CD4-positive, alpha-beta T cell treated with Interferon gamma for 1 hour (primary cell): ENCODE measurements around the gene PPP1R26.

Source experiments
- DNase-seq: peaks from one replicate; pipeline ENCODE4 v3.0.0-alpha.2; 2020

PPP1R26 gene

GRCh38 chr9:135489188-135489906 lies 9.8 kb downstream of the PPP1R26 start:
- no peak for DNase-seq

DNA sequence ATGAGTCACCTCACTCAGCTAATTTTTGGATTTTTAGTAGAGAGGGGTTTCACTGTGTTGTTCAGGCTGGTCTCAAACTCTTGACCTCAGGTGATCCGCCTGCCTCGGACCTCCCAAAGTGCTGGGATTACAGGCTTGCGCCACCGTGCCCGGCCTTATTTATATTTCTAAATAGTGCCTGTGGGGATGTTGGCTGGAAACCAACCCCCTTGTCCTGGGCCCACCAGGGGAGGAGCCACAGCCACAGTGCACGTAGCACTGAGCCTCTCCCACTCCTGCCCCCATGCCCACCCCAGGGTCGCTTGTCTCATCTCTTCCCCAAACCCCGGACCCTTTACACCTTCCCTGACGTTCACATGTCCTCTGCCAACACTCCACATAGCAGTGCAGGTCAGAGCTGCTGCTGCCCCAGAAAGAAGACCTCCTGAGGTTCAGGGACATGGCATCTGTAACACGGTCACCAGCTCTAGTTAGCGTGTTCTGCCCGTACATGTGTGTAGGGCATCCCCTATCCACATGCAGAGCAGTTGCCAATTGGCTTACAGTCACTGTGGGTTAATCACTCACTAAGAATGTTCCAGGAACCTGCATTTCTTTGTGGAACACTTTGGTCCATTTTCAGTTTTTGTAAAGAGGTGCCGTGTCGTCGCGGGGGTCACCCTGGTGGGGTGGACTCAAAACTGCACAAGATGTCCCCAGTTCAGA lies 10.7 kb downstream of the PPP1R26 start:
- no peak for DNase-seq

DNA sequence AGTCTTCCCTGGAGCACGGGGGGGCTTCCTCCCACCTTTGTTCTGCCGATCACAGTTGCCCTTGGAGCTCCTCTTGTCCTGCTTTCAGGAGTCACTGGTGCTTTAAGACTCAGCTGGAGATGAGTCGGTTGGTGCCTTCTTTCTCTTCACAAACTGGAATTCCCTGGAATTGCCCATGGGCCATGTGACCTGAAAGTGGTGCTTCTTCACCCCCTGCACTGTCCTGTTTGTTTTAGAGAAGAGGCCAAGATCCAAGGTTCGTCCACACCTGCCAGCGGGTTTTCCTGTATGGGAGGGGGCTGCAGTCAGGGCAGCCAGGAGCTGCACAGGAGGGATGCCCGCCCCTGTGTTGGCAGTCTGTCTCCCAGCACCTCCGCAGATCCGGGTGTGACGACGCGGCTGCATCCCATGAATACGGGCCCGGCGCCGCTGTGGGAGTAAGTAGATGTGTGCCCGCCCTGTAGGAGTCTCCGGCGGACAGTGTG lies 11.4 kb downstream of the PPP1R26 start:
- no peak for DNase-seq

- no peak for DNase-seq
These were observed 12.2 kb downstream of the PPP1R26 start for GRCh38 chr9:135491764-135492163.

- no peak for DNase-seq
These were observed 13.5 kb downstream of the PPP1R26 start for GRCh38 chr9:135492886-135493669.

GRCh38 chr9:135494791-135495559 lies 15.4 kb downstream of the PPP1R26 start:
- no peak for DNase-seq

GRCh38 chr9:135498381-135499126 lies 19.0 kb downstream of the PPP1R26 start:
- DNase-seq, result no peak

DNA sequence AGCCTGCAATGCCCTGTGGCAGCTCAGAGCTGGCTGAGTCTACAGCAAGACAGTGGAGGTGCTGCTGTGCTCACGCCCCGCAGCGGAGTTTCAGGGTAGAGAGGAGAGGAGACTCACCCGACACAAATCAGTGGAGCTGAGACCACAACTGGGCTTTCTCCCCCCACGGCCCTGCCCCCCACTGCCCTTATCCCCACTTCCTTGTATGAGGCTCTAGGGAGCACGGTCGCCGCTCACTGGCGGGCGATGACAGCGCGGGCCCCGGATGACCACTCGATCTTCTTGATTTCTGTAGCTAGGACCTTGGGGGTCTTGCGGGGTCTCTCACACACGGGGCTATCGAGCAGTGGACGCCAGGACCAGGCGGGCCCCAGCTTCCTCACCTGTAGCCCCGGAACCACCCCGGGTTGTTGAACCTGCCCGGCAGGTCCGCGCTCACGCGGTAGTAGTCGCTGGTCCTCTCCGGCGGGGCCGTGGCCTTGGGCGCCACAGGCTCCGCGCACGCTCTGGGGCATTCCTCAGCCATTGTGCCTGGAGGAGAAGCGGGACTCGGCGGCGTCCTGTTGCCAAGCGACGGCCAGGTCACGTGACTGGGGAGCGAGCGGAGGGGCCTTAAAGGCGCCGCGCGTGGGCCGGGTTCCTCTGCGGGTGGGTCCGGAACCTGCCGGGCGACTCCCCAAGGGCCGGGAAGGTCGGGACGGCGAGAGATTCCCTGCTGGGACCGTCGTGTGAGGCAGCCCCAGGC lies 19.9 kb downstream of the PPP1R26 start:
- peak; percentile 87 for DNase-seq

DNA sequence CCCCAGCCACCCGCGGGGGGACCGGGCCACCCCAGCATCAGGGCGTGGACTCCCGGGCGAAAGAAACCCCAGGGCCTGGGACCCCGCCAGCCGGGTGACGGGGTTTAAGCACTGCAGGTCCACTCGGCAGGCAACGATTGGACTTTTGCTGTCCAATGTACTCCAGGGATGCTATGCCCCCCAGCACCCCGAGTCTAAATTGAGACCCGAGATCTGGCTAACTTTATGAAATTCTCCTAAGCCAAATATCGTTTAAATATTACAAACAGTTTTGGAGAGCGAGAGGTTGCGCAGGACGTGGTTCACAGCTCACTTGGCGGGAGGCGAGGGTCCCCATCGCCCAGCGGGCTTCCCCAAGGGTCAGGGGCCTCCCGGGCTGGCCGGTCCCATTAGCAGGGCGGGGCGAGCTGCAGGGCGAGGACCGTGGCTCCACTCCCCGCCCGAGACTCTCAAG lies 20.5 kb downstream of the PPP1R26 start:
- DNase-seq, result no peak

DNA sequence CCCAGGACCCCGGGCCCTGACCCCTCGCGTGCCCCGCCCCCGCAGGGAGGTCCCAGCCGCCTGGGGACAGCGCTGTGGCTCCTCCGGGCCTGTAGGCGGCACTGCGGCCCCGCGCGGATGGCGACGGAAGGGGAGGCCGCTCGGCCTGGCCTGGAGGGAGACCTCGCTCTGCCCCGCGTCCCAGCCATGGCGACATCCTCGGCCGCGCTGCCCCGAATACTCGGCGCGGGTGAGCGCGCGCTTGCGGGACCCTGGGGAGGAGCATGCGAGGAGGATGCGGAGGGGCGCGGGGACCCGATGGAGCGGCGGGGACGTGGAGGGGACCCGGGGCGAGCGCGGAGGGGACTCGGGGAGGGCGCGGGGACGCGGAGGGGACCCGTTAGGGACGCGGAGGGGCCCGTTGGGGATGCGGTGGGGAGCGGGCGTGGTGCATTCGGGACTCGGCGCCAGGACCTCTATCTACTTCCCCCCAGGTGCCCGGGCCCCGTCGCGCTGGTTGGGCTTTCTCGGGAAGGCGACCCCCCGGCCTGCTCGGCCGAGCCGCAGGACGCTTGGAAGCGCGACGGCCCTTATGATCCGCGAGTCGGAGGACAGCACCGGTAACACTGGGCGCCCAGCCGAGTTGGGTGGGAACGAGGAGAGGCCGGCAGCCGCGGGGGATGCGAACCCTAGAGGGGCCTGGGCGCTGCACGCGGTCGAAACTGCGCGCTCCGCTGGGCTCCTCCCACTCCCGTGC lies 21.1 kb downstream of the PPP1R26 start, which contains the start of gene MRPS2:
MRPS2 (plus strand) TSS at position 158 of the 736 bp plus-strand sequence; CDS start at position 187, 29 bp downstream.
- DNase-seq, result peak; percentile 85

GRCh38 chr9:135501261-135502167 lies 21.9 kb downstream of the PPP1R26 start:
- DNase-seq, result peak; percentile 22

GRCh38 chr9:135502168-135502872 lies 22.7 kb downstream of the PPP1R26 start:
- DNase-seq, result no peak

DNA sequence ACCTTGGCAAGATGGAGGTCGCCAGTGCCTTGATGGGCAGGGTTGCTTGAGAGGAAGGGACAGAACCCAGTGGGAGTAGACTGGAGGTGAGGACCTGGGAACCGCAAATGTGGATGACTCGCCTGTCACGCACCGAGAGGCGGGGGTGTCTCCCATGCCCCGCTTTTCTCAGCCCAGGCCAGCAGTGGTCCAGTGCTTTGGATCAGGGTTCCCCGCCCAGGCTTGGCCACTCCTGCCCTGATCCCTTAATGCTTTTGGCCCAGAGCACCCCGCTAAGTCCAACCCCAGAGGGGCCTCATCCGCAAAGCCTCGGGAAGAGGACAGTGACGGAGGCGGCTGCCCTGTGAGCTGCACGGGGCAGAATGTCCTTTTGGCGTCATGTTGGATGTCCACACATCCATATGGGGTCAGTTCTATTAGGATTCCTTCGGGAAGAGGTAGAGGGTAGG lies 23.3 kb downstream of the PPP1R26 start:
- DNase-seq, result no peak

- DNase-seq, result no peak
These were observed 24.0 kb downstream of the PPP1R26 start for GRCh38 chr9:135503371-135504261.

DNA sequence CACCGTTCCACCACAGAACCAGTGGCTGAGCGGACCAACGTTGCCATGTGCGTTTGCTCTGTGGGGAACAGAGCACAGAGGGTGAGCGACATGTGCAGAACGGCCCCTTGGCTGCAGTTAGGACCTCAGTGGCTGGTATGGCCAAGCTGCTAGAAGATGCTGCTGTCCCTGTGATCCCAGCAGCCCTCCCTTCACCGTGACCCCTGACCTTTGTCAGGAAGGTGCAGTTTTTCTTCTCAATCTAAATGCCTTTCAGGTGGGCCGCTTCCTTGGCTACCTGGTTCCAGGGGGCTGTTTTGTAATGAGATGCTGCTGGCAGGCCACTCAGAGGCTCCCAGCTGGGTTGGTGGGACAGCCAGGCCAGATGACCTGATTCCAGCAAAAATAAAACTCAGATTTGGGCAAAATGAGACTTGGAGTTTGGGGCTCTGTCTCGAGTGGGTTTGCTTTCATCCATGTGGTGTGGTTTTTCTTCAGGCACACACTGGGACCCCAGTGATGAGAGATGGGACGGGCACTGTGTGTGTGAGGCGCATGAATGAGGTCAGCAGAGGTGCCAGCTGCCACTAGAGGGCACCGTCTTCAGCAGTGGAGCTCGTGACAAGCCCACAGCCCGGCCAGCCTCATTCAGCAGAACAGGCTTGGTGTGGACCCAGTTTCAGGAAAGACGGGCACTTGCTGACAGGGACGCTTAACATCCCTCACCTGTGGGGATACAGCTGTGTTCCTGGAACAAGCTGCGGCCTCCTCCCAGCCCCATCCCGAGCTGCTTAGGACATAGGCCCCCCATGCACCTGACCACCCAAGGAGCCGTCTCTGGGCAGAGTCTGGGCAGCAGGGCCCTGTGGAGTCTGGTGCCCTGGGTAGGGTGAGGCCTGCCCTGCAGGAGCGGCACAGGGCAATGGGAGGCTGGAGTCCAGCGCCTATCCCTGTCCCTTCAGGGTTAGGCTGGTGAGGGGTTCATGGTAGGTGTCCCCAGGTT lies 25.0 kb downstream of the PPP1R26 start:
- peak; percentile 31 for DNase-seq
